ENCODE results near the gene PPME1.
"Not testable (repeated sequence)": the region's sequence is repeated elsewhere in the genome, so short reads cannot be mapped to it uniquely, and the experiment has no call there.

PPME1 gene

GRCh38 chr11:74170694-74171629 lies at the start of gene PPME1, which contains the start of gene C2CD3:
Gene PPME1 (plus strand): TSS chr11:74171289. CDS start chr11:74171422, 133 bp downstream.
Gene C2CD3 (minus strand): TSS chr11:74171002. CDS start chr11:74170792, 210 bp downstream.
- DNase-seq, result peak; percentile 98 to 100 (median 100)

DNA sequence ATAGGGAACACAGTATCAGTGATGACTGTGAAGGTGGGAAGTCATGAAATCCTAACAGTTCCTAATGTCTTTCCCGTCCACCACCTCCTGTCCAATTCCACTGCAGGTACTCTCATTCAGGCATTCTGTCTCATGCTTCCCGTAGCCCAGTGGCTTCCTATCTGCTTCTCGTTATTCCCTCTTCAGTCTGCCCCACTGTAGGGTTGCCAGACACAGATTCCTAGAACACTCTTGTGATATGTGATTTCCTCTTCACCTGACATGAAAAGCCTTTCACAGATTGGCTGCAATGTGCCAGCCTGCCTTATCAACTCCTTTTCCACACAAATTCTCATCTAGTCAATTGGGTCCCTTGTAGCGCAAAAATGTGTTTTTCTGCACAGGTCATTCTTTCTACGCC lies 49.3 kb upstream of the PPME1 start:
- no peak for DNase-seq

GRCh38 chr11:74123008-74123448 lies 48.1 kb upstream of the PPME1 start:
- no peak for DNase-seq

DNA sequence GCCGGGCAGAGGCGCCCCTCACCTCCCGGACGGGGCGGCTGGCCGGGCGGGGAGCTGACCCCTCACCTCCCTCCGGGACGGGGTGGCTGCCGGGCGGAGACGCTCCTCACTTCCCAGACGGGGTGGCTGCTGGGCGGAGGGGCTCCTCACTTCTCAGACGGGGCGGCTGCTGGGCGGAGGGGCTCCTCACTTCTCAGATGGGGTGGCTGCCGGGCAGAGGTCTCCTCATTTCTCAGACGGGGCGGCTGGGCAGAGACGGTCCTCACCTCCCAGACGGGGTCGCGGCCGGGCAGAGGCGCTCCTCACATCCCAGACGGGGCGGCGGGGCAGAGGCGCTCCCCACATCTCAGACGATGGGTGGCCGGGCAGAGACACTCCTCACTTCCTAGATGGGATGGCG lies 42.0 kb upstream of the PPME1 start:
- not testable (repeated sequence) for DNase-seq

GRCh38 chr11:74132833-74133232 lies 38.3 kb upstream of the PPME1 start:
- no peak for DNase-seq

- no peak for DNase-seq
These were observed 37.7 kb upstream of the PPME1 start for GRCh38 chr11:74133436-74133835.

GRCh38 chr11:74134661-74135060 lies 36.4 kb upstream of the PPME1 start:
- DNase-seq, result no peak

DNA sequence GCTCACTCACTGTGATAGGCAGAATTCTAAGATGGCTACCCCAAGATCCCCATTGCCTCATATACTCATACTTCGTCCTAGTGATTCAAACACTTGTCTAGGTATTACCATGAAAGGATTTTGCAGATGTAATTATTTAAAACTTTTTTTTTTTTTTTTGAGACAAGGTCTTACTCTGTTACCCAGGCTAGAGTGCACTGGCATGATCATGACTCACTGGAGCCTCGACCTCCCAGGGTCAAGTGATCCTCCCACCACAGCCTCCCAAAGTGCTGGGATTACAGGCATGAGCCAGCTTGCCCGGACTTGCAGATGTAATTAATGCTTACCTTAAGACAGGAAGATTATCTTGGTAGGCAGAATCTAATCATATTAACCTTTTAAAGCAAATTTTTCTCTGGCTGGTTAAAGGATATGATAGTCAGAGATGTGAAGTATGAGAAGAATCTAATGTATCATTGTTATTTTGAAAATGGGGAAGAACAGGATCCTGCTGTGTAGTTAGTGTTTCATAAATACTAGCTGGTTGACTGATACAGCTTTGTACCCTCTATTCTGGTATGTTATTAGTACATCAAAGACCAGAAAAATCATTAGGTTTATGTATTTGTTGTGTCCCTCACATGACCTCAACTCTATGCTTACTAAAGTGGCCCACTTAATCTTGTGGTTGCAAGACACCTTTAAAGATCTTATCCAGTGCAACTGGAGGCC lies 35.8 kb upstream of the PPME1 start:
- DNase-seq, result peak in 2 of 3 experiments; percentile 14 to 18

- DNase-seq, result no peak
These were observed 33.1 kb upstream of the PPME1 start for GRCh38 chr11:74138021-74138420.

DNA sequence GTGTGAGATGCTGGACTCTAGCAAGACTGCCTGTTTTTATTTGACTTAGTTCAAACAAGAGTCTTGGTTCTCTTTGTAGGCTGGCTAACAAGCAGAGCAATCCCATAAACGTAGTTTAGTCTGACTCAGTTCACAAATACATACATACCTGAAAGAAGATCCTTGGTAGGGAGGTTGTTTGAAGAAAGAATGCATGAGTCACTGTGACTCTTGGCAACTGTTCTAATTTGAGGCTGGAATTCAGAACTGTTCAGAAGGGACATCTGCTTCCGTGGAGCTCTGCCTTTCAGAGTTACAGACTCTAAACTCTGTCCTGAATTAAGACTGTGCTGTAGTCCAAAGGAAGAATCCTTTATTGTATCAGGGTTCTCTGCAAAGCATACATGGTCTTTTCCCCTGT lies 32.5 kb upstream of the PPME1 start:
- DNase-seq, result no peak

DNA sequence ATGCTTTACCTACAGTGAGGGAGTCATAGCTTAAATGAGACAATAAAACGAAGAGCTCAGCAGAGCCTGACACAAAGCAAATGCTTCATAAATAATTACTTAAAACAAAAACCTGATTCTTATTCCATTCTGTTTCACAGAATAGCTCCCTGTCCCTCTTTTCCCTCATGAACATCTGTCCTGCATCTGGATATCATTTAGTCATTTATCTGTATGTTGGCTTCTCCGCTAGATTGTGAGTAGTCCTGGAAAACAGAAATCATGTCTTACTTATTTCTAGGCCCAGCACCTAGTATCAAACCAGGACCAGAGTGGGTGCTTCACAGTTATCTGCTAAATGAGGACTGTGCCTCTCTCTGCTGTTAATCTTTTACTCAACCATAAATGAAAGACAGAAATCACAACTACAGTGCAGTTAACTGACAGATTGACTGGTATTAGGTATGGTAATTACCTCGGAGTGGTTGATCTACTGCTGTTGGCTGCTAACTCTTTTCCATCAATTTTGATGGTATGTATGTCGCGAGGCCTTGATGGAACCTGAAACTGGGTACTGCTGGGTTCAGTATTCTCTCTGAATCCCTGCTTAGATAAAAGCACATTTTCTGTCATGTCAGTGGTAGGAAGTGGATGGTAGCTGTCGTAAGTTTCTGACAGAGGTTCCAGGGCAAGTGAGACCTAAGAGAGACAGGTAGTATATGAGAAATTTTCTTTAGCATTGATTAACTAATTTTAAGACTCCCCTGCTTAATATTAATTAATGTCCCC lies 31.8 kb upstream of the PPME1 start:
- DNase-seq, result no peak

DNA sequence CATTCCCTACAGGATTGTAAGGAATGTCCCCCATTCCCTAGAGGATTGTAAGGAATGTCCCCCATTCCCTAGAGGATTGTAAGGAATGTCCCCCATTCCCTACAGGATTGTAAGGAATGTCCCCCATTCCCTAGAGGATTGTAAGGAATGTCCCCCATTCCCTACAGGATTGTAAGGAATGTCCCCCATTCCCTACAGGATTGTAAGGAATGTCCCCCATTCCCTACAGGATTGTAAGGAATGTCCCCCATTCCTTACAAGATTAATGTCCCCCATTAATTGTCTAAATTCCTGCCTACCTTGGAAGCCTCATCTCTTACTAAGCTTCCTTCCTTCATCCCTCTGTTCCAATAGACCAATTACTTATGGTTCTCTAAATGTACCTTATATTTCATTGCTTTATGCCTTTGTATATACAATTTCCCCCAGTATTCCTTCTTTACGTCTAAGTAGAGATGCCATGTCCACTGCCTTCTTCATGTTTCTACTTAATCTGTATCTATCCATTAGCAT lies 31.1 kb upstream of the PPME1 start:
- DNase-seq, result not testable (repeated sequence)

DNA sequence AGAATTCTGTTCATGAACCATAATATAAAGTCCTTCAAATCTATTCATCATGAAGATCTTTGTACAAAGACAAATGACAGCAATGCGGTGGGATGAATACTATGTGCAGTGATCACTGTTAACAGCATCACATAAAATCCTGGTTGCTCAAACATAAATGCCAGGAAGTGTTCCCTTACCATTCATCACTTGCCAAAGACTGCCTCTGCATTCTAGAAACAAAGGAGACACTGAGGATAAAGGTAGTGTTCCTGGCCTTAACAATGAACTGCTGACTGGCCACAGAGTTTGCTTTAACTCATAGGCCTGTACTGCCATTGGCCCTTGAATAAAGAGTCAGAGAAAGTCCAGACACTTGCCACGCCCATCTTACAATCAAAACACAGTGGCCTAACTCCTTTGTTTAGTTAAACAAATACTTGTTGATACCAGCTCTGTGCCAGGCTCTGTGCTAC lies 29.8 kb upstream of the PPME1 start:
- DNase-seq, result no peak

DNA sequence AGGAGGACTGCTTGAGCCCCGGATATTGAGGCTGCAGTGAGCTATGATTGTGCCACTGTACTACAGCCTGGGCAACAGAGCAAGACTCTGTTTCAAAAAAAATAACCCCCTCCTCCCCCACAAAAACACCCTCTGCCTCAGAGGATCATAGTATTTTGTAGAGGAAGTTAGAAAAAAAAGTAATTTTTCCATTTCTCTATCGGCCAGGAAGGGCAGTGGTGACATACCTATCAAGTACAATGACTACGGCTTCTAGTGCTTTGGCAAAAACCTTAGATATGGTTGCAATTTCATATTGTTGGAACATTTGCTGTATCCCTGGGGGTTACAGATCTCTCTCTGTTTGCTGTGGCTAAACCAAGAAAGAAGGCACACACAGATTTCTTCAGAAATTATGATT lies 29.2 kb upstream of the PPME1 start:
- DNase-seq, result no peak

DNA sequence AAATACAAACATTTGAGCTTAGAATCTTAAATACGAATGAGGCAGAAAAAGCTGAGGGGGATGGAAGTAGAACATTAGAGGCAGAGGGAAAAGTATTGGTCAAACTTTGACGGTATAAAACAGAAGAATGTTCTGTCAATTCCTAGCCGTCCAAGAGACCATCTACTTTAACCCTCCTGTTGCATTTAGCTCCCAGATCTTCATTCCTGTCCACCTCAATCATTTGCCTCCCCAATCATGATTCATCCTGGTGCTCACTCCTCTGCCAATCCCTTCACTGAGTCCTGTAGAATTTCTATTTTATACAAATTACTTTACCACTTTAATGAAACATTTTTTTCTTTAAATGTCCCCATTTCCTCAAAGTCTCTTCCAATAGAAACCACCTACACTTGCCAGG lies 28.5 kb upstream of the PPME1 start:
- no peak for DNase-seq

DNA sequence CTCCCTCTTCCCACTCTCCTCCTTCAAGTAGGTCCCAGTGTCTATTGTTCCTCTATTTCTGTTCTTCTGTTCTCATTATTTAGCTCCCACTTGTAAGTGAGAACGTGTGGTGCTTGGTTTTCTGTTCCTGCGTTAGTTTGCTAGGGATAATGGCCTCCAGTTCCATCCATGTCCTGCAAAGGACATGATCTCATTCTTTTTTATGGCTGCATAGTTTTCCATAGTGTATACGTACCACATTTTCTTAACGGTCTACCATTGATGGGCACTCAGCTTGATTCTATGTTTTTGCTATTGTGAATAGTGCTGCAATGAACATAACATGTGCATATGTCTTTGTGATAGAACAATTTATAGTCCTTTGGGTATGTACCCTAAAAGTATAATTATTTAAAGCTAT lies 26.5 kb upstream of the PPME1 start:
- DNase-seq, result no peak

GRCh38 chr11:74147199-74147929 lies 23.7 kb upstream of the PPME1 start:
- DNase-seq, result no peak

GRCh38 chr11:74153224-74153623 lies 17.9 kb upstream of the PPME1 start:
- DNase-seq, result no peak

- no peak for DNase-seq
These were observed 16.3 kb upstream of the PPME1 start for GRCh38 chr11:74154620-74155281.

- peak in 2 of 3 experiments; percentile 6 to 25 for DNase-seq
These were observed 13.9 kb upstream of the PPME1 start for GRCh38 chr11:74157169-74157568.

GRCh38 chr11:74159642-74160041 lies 11.4 kb upstream of the PPME1 start:
- no peak for DNase-seq

All from NCI-H1417 (cell line).